HG03045 (cell line): ENCODE results near the gene CEMIP2.
A peak's percentile ranks its signal among the peaks of the same experiment; 100 is the strongest.

ENCODE experiments used
- ATAC-seq: cut with Tn5 transposase; IDR thresholded peaks from one replicate; pipeline ENCODE4 v1.9.1; 2021; ENCODE audit warnings: mild to moderate bottlenecking, moderate library complexity; ENCODE audit not compliant: unreplicated experiment

CEMIP2 gene

DNA sequence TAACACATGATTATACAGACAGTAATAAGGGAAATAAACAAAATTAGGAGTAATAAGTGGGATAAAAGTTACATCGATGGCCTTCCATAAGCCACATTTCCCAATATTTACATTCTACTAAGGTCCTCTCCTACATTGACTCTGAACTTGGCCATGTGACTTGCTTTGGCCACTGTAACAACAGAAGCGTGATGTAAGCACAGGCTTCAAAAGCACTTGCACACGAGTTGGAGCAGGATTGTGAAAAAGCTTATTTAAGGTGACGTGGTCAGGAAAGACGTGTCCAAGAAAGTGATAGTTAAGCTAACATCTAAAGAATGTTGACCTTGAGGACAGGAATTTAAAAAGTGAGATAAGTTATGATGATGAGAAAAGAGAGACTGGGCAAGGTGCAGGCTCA lies 9.8 kb upstream of the CEMIP2 start:
- no peak for ATAC-seq

DNA sequence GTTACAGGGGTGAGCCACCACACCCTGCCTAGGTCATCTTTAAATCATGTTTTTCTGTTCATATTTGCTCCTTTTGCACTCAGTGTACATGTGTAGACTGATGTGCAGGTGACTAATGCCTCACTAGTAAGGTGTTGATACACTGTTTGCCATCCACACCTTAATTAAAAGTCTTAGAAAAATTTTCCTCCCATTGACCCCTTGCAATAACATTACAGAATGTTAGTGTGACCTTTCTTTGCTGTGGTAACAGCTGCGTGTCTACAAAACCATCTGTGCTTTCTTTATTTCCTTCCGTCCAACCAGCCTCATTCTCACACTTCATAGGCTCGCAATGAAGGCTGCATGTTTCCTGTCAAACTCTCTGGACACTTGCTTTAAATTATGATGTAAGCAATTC lies 6.6 kb upstream of the CEMIP2 start:
- no peak for ATAC-seq

DNA sequence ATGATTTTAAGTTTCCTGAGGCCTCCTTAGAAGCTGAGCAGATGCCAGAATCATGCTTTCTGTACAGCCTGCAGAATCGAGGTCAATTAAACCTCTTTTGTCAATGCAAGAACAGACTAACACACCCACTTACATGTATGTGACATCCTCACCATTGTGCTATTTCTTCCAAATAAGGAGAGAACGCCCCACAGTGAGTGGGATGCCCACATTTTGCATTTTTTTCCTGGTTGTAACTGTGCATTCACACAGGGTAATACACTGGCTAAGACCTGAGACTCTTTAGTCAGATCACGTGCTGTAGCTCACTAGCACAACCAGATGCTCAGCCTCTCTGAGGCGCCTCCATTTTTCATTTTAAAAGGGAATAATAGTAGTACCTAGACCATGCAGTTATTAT lies 4.4 kb upstream of the CEMIP2 start:
- no peak for ATAC-seq

DNA sequence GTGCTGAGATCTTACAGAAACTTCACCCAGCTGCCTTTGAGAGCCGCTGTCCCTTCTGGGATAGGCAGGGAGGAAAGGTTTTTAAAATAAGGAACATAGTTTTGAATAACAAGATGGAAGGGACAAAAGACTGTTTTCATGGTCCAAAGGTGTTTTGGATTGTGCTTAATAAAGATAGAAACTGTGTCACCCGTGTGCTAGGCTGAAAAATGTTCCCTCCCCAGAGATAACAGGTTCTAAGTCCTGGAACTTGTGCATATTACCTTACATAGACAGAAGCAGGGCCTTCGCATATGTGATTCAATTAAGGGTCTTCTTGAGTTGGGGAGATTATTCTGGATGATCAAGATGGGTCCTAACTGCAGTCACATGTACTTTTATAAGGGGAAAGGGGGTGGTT lies 1.9 kb upstream of the CEMIP2 start:
- no peak for ATAC-seq

DNA sequence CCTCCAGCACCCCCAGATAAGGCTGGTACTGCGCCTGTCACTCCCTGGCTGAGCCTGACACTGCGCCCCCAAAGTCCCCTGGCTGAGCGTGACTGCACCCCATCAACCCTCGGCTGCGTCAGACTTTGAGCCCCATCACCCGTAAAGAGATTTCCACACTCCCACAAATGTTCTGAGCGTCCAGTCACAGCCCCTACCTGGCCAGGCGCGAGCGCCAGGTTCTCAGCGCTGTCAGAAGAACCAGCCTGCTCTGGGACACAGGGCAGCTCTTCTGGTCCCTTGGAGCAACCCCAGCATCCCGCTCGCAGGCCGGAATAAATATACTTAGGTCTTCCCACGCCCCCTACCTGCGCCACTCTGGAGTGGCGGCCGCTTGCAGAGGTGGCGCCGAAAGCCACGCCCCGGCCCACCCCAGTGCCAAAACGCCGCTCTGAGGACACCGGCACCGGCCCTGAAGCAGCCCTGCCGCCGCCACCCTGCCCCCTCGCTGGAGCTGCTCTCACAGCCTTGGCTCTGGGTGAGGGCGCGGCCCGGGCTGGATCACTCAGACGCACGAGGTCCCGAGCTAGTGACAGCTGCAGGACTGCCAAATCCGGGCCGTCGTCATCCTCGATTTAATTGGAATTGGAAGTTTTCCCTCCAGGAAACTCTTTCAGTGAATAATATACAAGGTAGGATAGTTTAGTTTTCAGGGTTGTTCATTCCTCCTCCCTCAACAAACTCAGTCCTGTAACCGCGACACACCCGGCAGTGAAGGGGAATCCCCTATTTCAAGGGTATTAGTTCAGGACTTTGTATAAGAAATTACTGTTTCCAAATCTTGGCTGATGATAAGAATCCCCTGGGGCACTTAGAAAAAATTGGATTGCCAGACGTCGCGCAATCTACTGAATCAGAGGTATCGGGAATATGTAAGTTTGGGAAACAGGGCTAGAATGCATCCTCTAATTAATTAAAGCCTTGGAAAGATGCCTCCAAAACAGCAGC lies 1.2 kb upstream of the CEMIP2 start:
- peak; percentile 33 for ATAC-seq

DNA sequence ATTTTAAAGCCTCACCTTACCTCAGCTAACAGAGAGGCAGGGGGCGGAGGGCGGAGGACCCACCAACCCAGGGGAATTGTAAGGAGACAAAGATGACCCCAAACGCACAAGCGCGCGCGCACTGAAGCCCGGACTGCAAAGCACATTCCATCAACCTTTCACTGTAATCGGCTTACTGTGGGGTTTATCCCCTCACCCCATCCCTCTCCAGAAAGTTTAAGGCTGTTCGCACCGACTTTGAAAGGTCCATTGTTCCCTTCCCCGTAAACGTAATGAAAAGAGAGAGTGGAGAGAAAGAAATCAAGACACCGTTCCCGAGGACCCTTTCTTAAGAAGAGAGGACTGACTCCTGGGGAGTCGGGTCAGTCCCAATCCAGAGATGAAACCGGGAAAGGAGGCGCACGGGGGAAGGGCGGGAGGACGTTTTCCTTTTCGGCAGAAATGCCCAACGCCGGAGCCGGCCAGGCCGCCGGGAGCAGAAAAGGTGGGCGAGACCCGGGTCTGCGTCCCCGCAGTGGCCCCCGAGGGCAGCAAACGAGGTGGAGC lies 464 bp downstream of the CEMIP2 start:
- no peak for ATAC-seq

DNA sequence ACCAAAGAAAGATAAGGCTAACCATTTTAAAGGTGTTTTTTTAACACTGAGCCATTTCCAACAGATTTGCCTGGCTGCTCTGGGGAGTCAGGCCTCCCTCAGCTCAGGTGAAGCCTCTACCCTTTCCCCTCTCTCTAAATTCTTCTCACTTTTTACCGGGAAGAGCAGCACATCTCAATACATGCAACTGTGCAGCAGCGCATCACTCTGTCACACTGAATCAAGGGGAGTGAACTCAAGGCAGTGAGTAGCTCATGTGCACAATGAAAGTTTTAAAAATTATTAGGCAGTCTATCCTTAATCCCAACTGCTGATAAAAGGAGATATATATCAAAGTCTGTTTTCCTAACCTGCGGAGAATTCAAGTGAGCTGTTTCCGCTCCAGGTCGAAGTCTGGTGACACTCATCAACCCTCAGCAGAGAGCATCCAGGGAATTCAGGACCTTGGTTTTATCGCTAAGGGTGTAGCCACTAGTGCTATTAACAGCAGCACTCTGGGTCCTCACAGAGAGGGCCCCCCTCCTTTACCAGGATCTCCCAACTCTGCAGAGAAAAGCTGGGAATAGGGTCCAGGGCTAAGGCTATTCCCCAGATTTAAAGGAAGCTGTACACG lies 1.0 kb downstream of the CEMIP2 start:
- no peak for ATAC-seq

DNA sequence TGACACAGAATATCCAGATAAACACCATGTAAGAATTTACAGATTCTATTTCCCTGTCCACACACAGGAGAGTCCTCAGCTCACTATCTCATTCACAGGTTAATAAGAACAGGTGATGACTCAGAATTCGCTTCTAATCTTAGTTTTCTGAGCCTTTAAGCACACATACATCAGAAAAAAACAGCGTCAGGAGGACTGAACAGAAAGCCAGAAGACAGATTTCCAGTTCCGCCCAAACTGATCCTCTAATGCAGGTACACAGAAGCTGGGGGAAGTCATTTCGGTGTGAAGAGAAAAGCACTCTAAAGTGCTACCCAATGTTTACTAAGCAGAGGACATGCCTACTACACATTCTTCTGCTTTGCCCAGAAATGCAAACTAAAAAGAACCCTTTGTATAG lies 1.6 kb downstream of the CEMIP2 start:
- no peak for ATAC-seq

DNA sequence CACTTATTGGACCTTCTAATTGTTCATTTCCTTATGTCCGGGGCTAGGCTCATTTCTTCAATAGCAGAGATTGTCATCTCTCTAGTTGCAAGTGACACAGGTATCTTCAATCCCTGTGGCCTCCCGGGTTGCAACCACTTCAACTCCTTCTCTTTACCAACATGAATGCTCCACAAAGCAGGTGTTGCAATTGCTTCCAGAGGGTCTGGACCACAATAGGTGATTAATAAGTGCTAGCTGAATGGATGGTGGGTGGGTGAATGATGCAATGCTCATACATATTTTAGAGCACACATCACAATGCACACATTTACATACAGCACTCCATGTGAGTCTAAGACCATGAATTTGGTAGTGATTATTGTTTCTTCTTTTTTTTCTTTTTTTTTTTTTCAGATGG lies 2.6 kb downstream of the CEMIP2 start:
- no peak for ATAC-seq

DNA sequence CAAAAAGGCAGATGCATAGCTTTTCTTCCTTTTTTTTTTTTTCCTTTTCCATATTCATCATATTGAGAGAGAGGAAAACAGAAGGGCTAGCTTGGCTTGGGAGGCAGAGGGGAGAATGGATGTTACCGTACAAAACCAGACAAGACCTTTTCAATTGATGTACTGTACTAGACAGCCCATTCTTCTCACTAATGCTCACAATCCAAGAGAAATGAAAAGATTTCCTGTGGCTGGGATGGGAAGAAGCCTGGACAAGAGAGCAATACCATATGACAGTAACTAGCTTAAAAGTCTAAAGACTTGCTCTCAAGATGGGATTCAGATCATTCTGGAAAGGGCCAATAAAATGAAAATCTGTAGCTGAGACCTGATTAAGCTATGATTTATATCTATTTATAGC lies 3.4 kb downstream of the CEMIP2 start:
- ATAC-seq, result no peak

DNA sequence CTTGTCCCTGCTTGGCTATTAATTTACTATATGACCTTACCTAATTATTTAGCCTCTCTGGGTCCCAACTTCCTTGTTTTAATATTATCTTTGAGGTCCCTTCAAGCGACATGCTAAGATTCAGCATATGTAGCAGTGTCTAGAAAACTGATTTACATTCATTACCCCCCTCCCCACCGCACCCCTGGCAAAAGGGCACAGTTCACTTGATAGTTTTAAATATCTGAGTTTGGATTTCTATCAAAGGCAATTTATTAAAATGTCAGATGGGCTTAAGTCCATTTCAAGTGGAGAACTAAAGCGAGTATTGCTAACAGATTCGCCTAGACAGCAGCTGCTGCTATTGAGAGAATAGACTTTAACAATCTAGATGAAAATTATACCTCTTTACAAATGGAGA lies 3.9 kb downstream of the CEMIP2 start:
- no peak for ATAC-seq

DNA sequence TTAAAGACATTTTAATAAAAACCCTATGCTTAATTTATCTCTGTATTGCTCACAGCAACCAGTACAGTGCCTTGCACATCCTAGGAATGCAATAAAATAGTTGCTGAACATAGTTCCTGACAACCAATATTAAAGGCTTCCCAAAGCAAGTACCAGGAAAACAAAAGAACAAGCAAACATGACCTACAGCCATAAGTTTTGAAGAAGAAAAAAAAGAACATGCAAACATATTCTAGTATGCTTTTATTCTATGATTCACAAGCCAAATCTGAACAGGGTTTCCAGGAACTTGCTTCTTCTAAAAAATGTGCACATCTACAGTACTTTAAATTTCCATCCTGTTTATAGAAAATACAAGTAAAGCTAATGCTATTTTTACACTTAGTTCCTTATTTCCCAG lies 4.5 kb downstream of the CEMIP2 start:
- no peak for ATAC-seq

DNA sequence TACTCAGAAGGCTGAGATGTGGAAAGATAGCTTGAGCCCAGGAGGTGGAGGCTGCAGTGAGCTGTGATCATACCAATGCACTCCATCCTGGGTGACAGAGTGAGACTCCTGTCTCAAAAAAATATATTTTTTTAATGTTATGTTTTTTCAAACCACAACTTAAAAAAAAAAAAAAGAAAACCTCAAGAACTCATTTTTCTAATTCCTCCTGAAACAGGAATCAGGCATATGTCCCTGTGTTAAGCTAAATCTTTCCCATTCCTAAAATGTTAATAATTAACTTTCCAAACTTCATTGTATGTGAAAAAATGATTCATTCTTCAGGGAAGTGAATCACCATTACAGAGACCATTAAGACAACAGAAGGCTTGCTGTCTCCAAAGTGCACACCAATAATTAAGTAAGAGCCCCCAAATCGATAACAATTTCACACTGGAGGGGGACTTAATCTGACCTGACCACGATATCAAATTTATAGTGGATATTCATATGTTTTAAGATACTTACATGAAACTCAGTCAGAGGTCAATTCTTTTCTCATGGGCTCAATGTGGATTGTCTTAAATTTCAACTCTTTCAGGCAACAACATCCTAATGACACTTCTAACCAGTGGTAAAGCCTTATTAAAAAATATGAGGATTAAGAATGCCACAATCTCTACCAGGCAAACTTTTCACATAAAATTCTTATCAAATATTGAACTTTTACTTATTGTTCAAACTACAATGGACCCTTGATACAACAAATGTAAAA lies 5.2 kb downstream of the CEMIP2 start:
- no peak for ATAC-seq

DNA sequence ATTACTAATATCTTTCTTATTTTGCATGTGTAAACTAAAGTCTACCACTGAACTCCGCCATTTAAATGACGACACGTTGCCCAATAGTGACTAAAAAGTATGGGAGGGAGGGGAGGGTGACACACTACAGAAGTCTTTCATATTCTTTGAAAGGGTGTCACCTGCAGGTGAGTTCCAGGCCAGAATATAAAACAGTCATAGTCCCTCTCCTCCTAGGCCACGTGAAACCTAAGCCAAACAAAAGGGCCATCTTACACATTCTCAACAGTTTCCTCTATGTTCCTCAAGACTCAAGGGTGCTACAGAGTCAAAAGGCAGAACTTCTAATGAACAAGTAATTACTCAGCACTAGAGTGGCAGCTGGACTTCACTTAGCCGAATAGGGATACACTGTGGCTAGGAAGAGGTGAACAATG lies 6.4 kb downstream of the CEMIP2 start:
- ATAC-seq, result no peak

DNA sequence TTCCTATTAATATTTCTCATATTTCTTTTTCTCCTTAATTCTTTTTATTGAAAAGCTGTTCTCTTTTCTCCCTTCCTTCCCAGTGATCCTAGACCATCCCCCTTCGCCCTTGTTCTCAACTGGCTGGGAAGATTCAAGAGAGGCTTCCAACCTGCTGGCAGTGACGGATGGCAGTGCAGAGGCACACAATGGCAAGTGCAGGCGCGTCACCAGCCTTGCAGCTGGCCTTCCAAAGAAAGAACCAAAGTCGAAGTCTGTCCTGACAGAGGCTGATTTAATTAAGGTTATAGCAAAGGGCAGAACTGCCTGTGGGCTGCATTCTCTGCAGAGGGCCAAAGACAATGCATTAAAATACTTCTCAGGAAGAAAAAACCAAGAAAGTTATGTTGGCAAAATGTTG lies 7.4 kb downstream of the CEMIP2 start:
- no peak for ATAC-seq

DNA sequence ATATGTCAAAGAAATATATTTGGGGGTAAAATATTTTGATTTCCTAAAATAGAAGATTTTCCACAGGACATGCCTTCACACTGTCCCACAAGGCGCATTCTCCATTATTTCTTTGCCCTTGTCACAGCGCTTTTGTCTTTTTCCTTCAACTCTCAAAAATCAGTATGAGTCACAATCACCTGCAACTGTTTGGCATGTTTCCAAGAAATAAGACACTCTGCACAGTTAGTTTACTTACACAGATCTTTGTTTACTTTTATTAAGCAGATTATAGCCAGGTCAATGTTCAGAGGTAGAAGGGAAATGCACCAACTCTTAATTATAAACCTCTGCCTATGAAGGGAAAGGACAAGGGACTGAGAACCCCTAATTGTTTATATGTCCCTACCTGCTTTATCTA lies 9.5 kb downstream of the CEMIP2 start:
- no peak for ATAC-seq

DNA sequence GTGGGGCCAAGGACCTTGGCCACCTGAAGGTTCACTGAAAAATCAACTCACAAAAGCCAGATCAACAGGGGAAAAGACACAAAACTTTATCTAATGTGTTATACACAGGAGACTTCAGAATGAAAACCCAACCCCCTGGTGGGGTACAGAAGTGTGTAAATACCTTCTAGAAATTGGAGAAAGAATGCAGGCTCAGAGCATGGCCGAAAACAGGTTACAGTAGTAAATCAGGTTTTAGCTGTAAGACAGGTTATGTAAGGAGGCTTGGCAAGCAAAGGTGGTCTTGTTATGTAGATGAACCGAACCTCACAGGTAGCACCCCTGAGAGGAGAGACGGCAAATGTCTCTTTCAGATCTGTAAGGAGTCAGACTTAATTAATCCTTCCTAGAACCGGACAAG lies 10.0 kb downstream of the CEMIP2 start:
- ATAC-seq, result no peak

DNA sequence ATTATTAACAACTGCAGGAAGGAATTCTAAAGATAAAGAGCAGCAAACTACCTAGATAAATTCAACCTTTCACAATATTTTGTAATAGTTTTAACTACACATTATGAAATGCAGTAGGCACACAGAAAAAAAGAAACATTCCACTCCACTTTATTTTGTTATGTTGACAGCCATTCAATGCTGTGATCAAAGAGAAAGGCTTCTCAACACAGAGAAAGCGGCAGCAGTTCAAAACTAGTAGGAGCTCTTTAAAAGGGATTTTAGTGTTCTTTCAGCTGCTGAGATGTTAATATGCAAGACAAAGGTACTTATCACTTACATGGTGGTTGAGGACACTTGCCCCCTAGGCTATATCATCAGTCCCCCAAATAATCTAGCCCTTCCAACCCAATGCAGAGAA lies 11.6 kb downstream of the CEMIP2 start:
- ATAC-seq, result no peak

DNA sequence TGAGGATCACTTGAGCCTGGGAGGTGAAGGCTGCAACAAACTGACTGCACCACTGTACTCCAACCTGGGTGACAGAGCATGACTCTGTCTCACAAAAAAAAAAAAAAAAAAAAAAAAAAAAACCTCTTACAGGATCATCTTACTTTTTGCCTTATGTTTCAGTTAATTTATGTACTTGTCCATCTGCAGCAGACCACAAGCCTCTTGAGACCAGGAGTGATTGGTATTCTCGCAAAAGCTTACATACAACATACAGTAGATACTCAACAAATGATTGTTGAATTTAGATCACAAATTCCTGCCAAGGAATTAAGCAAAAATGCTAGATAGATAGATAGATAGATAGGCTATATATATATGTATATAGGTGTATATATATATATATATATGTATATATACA lies 12.4 kb downstream of the CEMIP2 start:
- ATAC-seq, result no peak

DNA sequence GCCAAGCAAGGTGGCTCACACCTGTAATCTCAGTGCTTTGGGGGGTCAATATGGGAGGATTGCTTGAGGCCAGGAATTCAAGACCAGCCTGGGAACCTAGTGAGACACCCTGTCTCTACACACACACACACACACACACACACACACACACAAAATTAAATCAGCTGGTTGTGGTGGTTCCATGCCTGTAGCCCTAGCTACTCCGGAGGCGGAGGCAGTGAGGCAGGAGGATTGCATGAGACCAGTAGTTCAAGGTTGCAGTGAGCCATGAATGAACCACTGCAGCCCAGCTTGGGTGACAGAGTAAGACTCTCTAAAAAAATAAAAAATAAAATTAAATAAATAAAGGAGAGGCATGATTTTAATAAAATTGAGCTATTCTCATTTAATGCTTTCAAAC lies 13.1 kb downstream of the CEMIP2 start:
- no peak for ATAC-seq

DNA sequence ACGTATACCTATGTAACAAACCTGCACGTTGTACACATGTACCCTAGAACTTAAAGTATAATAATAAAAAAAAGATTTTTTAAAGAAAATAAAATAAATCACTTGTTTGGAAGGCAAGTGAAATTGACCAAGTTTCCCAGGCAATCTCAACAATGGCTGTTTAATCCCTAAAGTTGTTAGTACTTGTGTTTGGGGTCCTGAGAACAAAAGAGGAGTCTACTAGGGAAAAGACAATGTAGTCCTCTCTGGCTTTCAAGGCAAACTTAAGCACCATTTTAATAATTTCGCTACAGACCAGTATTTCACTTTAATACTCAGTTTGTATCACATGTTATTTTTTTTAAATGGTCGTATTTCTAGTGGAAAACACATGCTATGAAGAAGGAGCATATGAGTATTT lies 14.2 kb downstream of the CEMIP2 start:
- no peak for ATAC-seq
